Gastrocnemius medialis (tissue), 4 donors: ENCODE measurements around the gene CBY2.

ENCODE experiments used
- POLR2A ChIP-seq, 2 donors: fragments of 450-650 bp; IDR thresholded peaks; one replicate each; pipeline ENCODE4 v1.6.1; 2017; ENCODE audit warnings: antibody characterized with exemption in 2 of 2, mild to moderate bottlenecking in 2 of 2, moderate library complexity in 2 of 2
- TF ChIP-seq, protein P1 (sequence below), 5 experiments: fragments of 450-650 bp in 3 of 5; fragments of 200-600 bp in 2 of 5; sonication (generic) in 2 of 5; IDR thresholded peaks in 4 of 5; conservative IDR thresholded peaks in 1 of 5; 1 replicate in 4 of 5; 2 replicates in 1 of 5; pipeline ENCODE4 v1.5.1; 2016 to 2019; ENCODE audit warnings: antibody characterized with exemption in 5 of 5, mild to moderate bottlenecking in 3 of 5, moderate library complexity in 3 of 5

DNA sequence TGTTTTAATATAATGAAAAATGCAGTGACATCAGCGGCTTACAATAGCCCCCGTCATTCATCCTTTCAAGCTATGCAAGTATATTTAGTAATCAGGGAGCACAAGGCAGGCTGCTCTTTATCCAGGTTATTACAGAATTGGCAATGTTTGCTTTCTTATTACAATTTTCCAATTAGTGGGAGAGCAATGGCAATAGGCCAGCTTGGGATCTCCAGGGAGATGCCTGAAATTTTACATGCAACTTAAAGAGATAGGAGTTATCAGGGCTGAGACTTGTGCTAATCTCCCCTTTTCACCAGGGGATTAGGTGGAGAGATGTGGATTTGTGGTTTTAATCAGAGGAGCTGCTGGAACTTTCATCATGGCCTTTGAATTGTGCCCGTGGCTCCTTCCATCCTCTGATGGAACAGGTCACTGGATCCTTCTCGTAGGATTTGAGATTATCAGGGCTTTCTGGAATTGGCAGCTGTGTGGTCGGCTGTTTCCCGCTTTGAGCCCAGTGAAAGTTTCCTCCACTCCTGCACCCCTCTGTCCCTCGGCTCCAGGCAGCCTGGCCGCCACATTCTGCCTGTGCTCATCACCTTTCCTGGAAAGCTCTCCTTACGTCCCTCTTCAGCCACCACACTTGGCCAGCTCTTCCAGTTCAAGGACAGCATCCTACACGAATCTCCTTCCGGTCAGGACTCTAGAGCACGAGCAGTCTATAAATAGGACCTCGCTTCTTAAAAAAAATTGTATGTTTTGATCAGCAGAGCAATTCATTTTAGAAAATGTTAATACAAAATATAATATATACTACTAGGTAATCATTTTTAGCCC, 47.0 kb downstream of the CBY2 start:
- TF ChIP-seq, protein P1, sequence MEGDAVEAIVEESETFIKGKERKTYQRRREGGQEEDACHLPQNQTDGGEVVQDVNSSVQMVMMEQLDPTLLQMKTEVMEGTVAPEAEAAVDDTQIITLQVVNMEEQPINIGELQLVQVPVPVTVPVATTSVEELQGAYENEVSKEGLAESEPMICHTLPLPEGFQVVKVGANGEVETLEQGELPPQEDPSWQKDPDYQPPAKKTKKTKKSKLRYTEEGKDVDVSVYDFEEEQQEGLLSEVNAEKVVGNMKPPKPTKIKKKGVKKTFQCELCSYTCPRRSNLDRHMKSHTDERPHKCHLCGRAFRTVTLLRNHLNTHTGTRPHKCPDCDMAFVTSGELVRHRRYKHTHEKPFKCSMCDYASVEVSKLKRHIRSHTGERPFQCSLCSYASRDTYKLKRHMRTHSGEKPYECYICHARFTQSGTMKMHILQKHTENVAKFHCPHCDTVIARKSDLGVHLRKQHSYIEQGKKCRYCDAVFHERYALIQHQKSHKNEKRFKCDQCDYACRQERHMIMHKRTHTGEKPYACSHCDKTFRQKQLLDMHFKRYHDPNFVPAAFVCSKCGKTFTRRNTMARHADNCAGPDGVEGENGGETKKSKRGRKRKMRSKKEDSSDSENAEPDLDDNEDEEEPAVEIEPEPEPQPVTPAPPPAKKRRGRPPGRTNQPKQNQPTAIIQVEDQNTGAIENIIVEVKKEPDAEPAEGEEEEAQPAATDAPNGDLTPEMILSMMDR (IDR thresholded peaks at IDR 0.05 in 4 of 5, conservative IDR thresholded peaks at IDR 0.05 in 1 of 5), result no peak
- TF ChIP-seq POLR2A (IDR thresholded peaks at IDR 0.05), result no peak
